HUDEP-2 (cell line): Measurements from ENCODE around the gene PCDH9.
"Not testable (repeated sequence)": the region's sequence is repeated elsewhere in the genome, so short reads cannot be mapped to it uniquely, and the experiment has no call there.

Experiments
- DNase-seq, 76 experiments: peaks; one replicate each; lab custom pipeline; 2025; ENCODE audit not compliant: unreplicated experiment in 76 of 76; lab: John Stamatoyannopoulos, UW

The PCDH9 gene

DNA sequence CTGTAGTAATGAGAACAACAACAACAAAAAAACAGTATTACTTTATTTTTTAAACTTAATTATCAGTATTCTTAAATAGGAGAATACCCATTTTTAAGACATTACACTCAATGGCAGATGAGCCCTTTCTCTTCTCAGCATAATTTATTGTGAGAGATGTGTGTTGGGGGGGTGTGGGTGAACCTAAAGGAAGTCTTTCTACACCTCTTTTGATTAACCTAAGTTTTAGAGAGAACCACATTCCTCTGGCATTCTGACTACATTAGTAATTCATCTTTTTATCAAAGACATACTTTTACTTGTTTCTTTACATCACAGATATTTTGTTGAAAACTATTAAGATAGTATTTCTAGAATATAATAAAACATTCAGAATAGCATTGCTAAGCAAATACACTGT, 890.9 kb downstream of the PCDH9 start:
- no peak for DNase-seq

GRCh38 chr13:66338542-66338941, 891.6 kb downstream of the PCDH9 start:
- no peak for DNase-seq

DNA sequence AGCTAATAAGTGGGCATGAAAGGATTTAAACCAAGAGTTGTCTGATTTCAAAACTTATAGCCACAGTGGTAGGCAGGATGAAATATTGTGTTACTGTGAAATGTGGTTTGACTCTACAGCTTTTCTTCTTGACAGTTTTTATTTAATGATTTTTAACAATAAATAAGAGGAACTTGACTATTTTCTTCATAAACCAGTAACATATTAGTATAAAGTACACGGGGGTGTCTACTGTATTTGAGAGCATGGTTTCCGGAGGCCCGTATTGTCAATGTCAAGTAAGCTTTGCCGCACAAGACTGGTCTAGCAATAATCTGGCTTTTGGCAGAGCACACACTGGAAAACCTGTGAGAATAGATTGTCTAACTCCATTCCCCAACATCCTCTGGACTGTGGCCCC, 894.5 kb downstream of the PCDH9 start:
- no peak for DNase-seq

- DNase-seq: no peak
Measured at GRCh38 chr13:66329988-66330451, 900.1 kb downstream of the PCDH9 start.

DNA sequence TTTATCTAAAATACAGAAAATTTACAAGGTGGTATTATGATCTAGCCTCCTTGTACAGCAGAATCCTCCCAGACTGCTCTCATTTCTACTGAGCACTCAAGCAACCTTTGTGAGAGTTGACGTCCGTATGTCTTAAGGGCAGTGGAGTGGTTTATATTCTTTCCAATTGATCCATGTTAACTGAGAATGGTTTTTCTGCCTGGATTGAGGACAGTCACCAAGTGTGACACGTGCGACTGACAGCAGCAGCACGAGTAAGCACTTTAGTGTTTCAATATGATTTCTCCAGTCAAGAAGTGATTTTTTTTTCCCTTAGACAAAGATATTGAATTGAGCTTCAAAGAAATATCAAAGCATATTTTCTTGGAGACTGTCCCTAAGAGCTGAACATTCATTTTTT, 901.7 kb downstream of the PCDH9 start:
- DNase-seq: no peak

GRCh38 chr13:66323745-66324347, 906.3 kb downstream of the PCDH9 start:
- no peak for DNase-seq

GRCh38 chr13:66322936-66323335, 907.2 kb downstream of the PCDH9 start:
- DNase-seq: no peak

DNA sequence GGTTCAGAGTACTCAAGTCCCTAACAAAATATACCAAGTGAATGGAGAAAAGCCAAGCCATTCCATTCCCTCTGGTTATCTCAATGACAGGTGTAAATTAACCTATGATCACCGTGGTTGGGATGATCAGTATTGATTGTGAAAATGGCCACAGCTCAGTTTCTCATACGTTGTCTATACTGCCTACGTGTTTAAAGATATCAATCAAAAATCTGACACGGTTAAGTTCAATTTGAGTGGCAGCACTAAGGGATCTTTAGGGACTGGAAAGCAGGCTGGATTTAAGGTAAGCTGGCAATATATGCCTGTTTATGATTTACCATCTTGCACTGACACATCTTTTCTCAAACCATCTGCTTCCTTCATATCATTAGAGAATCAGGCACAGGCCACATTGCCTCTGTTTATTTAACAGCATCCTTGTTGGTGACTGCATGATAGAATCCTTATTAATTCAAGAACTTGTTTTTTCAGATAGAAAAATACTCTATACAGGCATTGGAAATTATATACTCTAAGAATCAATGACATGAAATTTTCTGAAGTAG, 907.9 kb downstream of the PCDH9 start:
- no peak for DNase-seq

GRCh38 chr13:66314911-66315310, 915.2 kb downstream of the PCDH9 start:
- DNase-seq: no peak

DNA sequence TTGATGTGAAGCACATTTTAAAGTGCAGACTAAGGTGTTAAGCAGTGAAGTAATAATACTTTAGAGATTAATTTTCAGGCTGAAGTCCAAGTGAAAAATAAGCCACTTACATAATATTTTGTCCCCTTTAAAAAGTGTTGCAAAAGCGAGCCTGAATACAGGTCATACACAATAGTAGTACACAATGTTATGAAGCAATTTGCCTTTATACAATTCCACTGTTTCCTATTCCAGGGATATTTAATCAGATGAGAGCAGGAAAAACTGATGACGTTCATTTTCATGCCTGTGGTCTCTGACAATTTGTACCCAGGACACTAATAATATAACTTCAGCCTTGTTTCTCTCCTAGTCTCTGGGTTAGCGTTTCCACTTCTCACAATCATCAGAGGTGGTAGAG, 916.7 kb downstream of the PCDH9 start:
- DNase-seq: no peak

DNA sequence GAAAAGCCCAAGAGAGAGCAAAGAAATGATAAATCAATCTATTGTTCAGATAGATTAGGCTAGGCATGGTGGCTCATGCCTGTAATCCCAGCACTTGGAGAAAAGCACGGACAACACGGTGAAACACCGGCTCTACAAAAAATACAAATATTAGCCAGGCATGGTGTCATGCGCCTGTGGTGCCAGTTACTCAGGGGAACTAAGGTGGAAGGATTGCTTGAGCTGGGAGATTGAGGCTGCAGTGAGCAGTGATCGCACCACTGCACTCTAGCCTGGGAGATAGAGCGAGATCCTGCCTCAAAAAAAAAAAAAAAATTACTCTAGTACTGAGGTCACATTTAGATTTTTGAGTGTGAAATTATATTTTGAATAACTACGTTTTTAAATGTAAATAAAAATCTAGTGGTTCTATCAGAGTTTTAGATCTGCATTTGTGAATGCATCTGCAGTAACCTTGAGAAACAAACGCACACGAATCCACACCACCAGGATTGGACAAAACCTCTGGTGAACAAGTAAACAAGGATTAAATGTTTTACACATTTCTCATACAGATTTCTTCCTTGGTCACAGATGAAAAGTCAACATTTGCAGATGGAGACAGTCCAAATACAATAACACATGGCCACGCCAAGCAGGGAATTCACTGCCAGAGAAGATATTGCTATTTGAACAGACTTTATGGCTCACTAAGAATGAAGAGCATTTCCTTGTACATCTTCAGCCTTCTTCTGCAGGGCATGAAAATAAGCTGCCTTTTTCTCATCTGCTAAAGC, 917.6 kb downstream of the PCDH9 start:
- DNase-seq: no peak

- DNase-seq: no peak
Measured at GRCh38 chr13:66305961-66306617, 924.0 kb downstream of the PCDH9 start.

DNA sequence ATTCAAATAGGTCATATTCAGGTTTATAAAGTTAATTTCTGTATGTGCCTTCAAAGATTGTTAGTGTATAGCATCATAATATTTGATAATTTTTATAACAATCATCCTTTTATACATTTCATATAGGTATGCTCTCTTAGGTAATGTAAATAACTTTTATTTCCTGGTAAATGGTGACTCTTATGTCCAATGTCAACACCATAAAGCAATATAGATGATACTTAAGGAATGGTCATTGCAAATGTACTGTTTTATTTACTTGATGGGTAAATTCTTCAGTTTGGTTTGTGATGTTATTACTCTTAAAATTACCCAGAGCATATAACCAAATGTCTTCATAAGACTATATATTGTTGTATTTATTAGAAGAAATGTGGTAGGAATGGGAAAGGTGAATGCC, 928.7 kb downstream of the PCDH9 start:
- no peak for DNase-seq

DNA sequence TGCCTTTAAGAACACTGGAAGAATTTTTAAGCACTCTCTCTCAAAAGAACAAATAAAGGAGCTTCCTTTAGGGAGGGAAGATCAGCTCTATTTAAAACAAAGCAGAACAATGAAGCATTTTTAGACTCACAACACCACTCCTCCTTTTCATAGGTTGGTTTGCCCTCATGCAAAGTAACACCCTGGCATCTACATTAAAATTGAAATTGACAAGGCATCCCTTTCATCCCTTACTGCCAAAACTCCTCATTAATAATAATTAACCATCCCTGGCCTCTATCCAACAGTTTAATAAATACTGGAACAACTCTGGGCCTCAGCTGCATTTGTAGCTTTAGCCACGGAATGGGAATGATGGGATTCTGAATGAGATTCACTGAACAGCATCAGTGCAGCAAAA, 929.1 kb downstream of the PCDH9 start:
- no peak for DNase-seq

DNA sequence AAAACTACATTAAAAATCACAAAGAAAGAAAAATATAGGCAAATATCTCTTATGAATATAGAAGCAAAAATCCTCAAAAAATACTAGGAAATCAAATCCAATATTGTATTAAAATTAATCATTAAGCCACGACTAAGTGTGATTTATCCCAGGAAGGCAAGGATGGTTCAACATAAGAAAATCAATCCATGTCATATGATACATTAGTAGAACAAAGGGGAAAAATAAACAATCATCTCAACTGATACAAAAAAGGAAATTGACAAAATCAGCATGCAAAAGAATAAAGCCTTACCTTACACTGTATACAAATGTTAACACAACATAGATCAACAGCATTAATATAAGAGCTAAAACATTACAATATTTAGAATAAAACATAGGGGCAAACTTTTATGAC, 933.3 kb downstream of the PCDH9 start:
- DNase-seq: no peak

DNA sequence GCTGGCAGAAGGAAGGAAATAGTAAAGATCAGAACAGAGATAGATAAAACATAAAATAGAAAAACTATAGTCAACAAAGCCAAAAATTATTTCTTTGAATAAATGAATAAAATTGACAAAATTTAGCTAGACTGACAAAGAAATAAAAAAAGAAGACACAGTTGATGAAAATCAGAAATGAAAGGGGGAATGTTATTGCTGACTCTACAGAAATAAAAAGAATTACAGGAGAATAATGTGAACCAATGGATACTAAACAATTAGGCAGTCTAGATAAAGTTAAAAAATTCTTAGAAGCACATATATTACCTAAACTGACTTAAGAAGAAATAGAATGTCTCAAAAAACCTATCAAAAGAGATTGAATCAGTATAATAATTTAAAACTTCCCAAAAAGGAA, 933.8 kb downstream of the PCDH9 start:
- no peak for DNase-seq

GRCh38 chr13:66286806-66287205, 943.3 kb downstream of the PCDH9 start:
- DNase-seq: not testable (repeated sequence)

DNA sequence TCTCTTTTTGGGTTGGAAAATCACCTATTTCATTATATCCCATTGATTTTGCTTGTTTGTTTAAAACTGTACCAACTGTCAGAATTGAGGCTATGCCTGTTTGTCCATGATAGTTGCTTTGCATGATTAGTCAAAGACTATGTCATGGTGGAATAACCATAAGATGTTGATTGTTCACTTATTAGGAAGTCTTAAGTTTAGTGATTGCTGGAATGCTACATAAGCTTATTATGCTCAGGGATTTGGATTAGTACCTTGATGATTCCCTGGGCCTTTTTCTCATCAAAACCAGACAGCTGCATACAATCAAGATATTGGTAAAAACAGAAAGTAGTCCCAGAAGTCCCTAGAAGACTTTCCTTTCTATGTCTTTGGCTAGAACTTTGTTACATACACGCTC, 954.7 kb downstream of the PCDH9 start:
- DNase-seq: no peak

DNA sequence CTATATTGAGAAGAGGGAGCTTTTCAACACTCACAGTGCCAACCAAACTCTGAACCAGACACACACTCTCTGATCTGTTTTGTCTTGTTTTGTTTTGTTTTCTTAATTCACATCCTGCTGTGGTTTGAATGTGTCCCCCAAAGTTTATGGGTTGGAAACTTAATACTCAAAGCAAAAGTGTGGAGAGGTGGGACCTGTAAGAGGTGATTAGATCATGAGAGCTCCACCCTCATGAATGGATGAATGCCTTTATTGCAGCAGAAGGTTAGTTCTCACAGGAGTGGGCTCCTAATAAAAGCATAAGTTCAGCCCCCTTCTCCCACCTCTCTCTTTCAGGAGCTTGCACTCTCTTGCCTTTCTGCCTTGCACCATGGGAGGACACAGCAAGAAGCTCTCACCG, 957.1 kb downstream of the PCDH9 start:
- DNase-seq: no peak

- no peak for DNase-seq
Measured at GRCh38 chr13:66266761-66267160, 963.4 kb downstream of the PCDH9 start.

GRCh38 chr13:66266348-66266747, 963.8 kb downstream of the PCDH9 start:
- DNase-seq: no peak

DNA sequence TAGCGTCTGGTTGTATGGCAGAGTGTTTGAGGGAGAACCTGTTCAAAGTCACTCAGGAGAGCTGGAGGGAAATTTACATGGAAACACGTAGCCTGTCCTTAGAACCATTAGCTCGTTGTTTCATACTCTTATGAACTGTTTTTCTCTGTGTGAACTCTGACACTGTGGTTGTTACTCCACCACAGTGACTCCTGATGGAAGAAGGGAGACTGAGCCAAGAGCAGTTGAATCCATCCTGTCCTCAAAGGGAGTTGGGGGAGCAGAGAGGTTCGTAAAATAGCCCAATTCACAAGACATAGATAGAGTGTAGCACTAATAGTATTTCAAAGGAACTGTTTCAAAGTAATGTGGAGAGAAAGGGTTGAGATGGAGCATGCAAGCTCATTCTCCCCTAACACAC, 964.8 kb downstream of the PCDH9 start:
- DNase-seq: no peak
